Fibroblast of the aortic adventitia (primary cell): ENCODE data around the gene KLHL13. TPM values are rescaled to one million over a fixed set of nuclear protein-coding genes. Genes with fewer than 3 reads are reported as not detected.

Experiments used
- DNase-seq: peaks from one replicate; pipeline ENCODE4 v3.0.0-alpha.2; 2010; ENCODE audit warnings: low read depth
- H3K4me3 ChIP-seq: 2 replicates; pipeline ENCODE4 v1.5.1; 2011; ENCODE audit warnings: low read depth, mild to moderate bottlenecking, control low read depth, low read length, moderate library complexity
- CTCF ChIP-seq: IDR thresholded peaks from 2 replicates; pipeline ENCODE4 v1.5.1; 2011; ENCODE audit warnings: mild to moderate bottlenecking, low read length, control low read depth, inconsistent platforms; ENCODE audit not compliant: insufficient read depth
- total RNA-seq: library from RNA; depleted of rRNA; stranded (reverse); fragments of >200 nt; gene quantifications from 2 replicates; pipeline ENCODE4 v1.2.3, GENCODE V29; 2012; ENCODE audit warnings: low replicate concordance

Gene KLHL13
- total RNA-seq, 1 donor: 7.2 TPM

- no peak for DNase-seq
- no peak for TF ChIP-seq CTCF
- H3K4me3 ChIP-seq: no peak overlapping the region
Observed at GRCh38 chrX:117996408-117996807, 120.2 kb downstream of the KLHL13 start.

GRCh38 chrX:117995378-117995777, 121.2 kb downstream of the KLHL13 start:
- no peak overlapping the region for H3K4me3 ChIP-seq
- no peak for TF ChIP-seq CTCF
- no peak for DNase-seq

GRCh38 chrX:117992192-117992723, 124.4 kb downstream of the KLHL13 start:
- DNase-seq: no peak
- H3K4me3 ChIP-seq: no peak overlapping the region
- no peak for TF ChIP-seq CTCF

- no peak overlapping the region for H3K4me3 ChIP-seq
- no peak for TF ChIP-seq CTCF
- DNase-seq: no peak
Observed at GRCh38 chrX:117990438-117990837, 126.2 kb downstream of the KLHL13 start.

GRCh38 chrX:117989512-117989911, 127.1 kb downstream of the KLHL13 start:
- no peak for TF ChIP-seq CTCF
- no peak overlapping the region for H3K4me3 ChIP-seq
- DNase-seq: no peak

- H3K4me3 ChIP-seq: no peak overlapping the region
- DNase-seq: no peak
- no peak for TF ChIP-seq CTCF
Observed at GRCh38 chrX:117987373-117987772, 129.2 kb downstream of the KLHL13 start.

GRCh38 chrX:117985241-117985640, 131.4 kb downstream of the KLHL13 start:
- DNase-seq: no peak
- TF ChIP-seq CTCF: no peak
- no peak overlapping the region for H3K4me3 ChIP-seq
